Epithelial cell of proximal tubule (primary cell): Measurements from ENCODE around the gene SCN8A. TPM values are rescaled to one million over a fixed set of nuclear protein-coding genes. Genes with fewer than 3 reads are reported as not detected.
A peak's percentile ranks its signal among the peaks of the same experiment; 100 is the strongest.

ENCODE experiments used
- DNase-seq: peaks from one replicate; pipeline ENCODE4 v3.0.0-alpha.2; 2011; ENCODE audit warnings: low read depth
- H3K4me3 ChIP-seq: 2 replicates; pipeline ENCODE4 v1.5.1; 2011; ENCODE audit warnings: low read depth, mild to moderate bottlenecking, low read length
- CTCF ChIP-seq: conservative IDR thresholded peaks from 2 replicates; pipeline ENCODE4 v1.5.1; 2012; ENCODE audit warnings: low read depth, mild to moderate bottlenecking, low read length
- total RNA-seq: library from RNA; depleted of rRNA; stranded (reverse); fragments of >200 nt; gene quantifications from 2 replicates; pipeline ENCODE4 v1.2.3, GENCODE V29; 2015

SCN8A gene
- total RNA-seq, 1 donor from 2014 or later: 0.86 TPM

- no peak for DNase-seq
- no peak overlapping the region for H3K4me3 ChIP-seq
- TF ChIP-seq CTCF: no peak
These were observed 250.7 kb downstream of the SCN8A start for GRCh38 chr12:51841727-51842126.

- no peak for DNase-seq
- no peak for TF ChIP-seq CTCF
- H3K4me3 ChIP-seq: no peak overlapping the region
These were observed 253.8 kb downstream of the SCN8A start for GRCh38 chr12:51844854-51845253.

- no peak for DNase-seq
- no peak overlapping the region for H3K4me3 ChIP-seq
- no peak for TF ChIP-seq CTCF
These were observed 254.4 kb downstream of the SCN8A start for GRCh38 chr12:51845482-51845881.

- no peak for TF ChIP-seq CTCF
- DNase-seq: no peak
- H3K4me3 ChIP-seq: peak overlapping the region; percentile 86
These were observed 255.2 kb downstream of the SCN8A start for GRCh38 chr12:51846271-51846691.

- DNase-seq: no peak
- no peak for TF ChIP-seq CTCF
- peak overlapping the region; percentile 86 for H3K4me3 ChIP-seq
These were observed 256.0 kb downstream of the SCN8A start for GRCh38 chr12:51846911-51847642.

- no peak for TF ChIP-seq CTCF
- no peak for DNase-seq
- peak overlapping the region; percentile 86 for H3K4me3 ChIP-seq
These were observed 256.8 kb downstream of the SCN8A start for GRCh38 chr12:51847643-51848325.
